Measurements from ENCODE around the gene MASP1.

The MASP1 gene

DNA sequence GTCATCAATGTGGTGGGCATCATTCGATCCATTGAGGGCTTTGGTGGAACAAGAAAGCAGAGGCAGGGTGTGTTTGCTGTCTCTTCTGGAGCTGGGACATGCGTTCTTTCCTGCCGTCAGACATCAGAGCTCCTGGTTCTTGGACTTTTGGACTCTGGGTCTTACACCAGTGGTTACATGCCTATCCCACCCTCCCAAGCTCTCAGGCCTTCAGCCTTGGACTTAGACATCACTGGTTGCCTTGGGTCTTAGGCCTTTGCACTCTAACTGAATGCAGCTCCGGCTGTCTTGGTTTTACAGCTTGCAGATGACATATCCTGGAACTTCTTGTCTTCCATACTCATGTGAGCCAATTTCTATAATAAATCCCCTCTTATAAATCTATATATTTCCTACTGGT lies 8.1 kb upstream of the MASP1 start:
- Histone ChIP-seq H3K36me3 (ENCODE audit: insufficient read depth) (no peaks in the 10 kb centered on the region), H3K4me1 (ENCODE audit: low read depth, poor library complexity, severe bottlenecking) (no peaks in the 10 kb centered on the region), H3K4me3 (IDR thresholded peaks at IDR 0.05; ENCODE audit: insufficient read depth, low read depth, low read length) (no peak overlapping the region), H3K9ac (no peak overlapping the region), H3K27me3 (ENCODE audit: insufficient read depth, low read depth) (no peaks in the 10 kb centered on the region), H3K27ac (no peak overlapping the region), H4K20me1 (ENCODE audit: insufficient read depth) (no peaks in the 10 kb centered on the region), H3K79me2 (ENCODE audit: insufficient read depth, low read depth) (no peaks in the 10 kb centered on the region), H3K4me2 (no peak overlapping the region), H2AFZ (ENCODE audit: low read depth) (no peak overlapping the region)
- TF ChIP-seq, protein P1, sequence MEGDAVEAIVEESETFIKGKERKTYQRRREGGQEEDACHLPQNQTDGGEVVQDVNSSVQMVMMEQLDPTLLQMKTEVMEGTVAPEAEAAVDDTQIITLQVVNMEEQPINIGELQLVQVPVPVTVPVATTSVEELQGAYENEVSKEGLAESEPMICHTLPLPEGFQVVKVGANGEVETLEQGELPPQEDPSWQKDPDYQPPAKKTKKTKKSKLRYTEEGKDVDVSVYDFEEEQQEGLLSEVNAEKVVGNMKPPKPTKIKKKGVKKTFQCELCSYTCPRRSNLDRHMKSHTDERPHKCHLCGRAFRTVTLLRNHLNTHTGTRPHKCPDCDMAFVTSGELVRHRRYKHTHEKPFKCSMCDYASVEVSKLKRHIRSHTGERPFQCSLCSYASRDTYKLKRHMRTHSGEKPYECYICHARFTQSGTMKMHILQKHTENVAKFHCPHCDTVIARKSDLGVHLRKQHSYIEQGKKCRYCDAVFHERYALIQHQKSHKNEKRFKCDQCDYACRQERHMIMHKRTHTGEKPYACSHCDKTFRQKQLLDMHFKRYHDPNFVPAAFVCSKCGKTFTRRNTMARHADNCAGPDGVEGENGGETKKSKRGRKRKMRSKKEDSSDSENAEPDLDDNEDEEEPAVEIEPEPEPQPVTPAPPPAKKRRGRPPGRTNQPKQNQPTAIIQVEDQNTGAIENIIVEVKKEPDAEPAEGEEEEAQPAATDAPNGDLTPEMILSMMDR (conservative IDR thresholded peaks at IDR 0.05; ENCODE audit: low read depth, low read length): no peak

DNA sequence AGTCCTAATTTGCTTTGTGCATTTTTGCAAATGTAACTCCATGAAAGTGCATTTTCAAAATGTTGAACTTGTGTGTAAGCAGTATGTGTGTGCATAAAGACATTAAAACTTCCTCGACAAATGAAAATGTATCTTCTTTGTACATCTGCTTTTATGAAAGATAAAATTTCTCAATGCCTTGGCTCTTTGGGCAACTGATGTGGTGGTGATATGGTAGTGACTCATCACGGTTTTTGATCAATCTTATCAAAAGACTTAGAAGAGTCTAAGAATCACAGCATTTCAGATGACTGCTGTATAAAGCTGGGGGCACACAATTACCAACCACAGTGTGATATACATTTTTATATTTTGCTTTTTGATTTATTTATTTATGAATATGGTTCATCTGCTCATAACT lies 5.4 kb upstream of the MASP1 start:
- Histone ChIP-seq H3K27ac (no peak overlapping the region), H4K20me1 (ENCODE audit: insufficient read depth) (no peaks in the 10 kb centered on the region), H3K4me2 (no peak overlapping the region), H3K27me3 (ENCODE audit: insufficient read depth, low read depth) (no peaks in the 10 kb centered on the region), H2AFZ (ENCODE audit: low read depth) (no peak overlapping the region), H3K36me3 (ENCODE audit: insufficient read depth) (no peaks in the 10 kb centered on the region), H3K4me1 (ENCODE audit: low read depth, poor library complexity, severe bottlenecking) (no peaks in the 10 kb centered on the region), H3K9ac (no peak overlapping the region), H3K4me3 (IDR thresholded peaks at IDR 0.05; ENCODE audit: insufficient read depth, low read depth, low read length) (no peak overlapping the region), H3K79me2 (ENCODE audit: insufficient read depth, low read depth) (no peaks in the 10 kb centered on the region)
- TF ChIP-seq, protein P1 (conservative IDR thresholded peaks at IDR 0.05; ENCODE audit: low read depth, low read length): no peak

DNA sequence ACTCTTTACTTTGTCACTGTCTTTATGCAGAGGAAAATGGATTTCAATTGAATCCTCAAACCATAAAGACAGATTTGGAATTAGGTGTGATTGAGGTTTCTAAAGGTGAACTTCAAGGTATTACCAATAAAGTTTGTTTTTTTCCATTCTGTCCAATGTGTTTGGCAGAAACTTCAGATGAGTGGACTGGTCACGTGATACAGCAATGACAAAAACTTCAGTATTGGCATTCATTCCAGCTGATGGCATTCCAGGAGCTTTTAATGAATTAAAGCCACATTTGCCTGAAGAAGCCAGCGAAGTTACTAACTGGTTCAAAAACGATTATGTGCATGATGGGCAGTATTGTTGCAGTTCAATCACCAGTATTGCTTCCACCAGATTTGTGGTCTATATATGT lies 4.5 kb upstream of the MASP1 start:
- no peak overlapping the region for H3K4me3 ChIP-seq (IDR thresholded peaks at IDR 0.05; ENCODE audit: insufficient read depth, low read depth, low read length)
- H3K4me1 ChIP-seq (ENCODE audit: low read depth, poor library complexity, severe bottlenecking): no peaks in the 10 kb centered on the region
- H3K27ac ChIP-seq: no peak overlapping the region
- H3K27me3 ChIP-seq (ENCODE audit: insufficient read depth, low read depth): no peaks in the 10 kb centered on the region
- H4K20me1 ChIP-seq (ENCODE audit: insufficient read depth): no peaks in the 10 kb centered on the region
- H3K9ac ChIP-seq: no peak overlapping the region
- no peak overlapping the region for H3K4me2 ChIP-seq
- H3K79me2 ChIP-seq (ENCODE audit: insufficient read depth, low read depth): no peaks in the 10 kb centered on the region
- no peaks in the 10 kb centered on the region for H3K36me3 ChIP-seq (ENCODE audit: insufficient read depth)
- TF ChIP-seq, protein P1 (conservative IDR thresholded peaks at IDR 0.05; ENCODE audit: low read depth, low read length): no peak
- no peak overlapping the region for H2AFZ ChIP-seq (ENCODE audit: low read depth)

DNA sequence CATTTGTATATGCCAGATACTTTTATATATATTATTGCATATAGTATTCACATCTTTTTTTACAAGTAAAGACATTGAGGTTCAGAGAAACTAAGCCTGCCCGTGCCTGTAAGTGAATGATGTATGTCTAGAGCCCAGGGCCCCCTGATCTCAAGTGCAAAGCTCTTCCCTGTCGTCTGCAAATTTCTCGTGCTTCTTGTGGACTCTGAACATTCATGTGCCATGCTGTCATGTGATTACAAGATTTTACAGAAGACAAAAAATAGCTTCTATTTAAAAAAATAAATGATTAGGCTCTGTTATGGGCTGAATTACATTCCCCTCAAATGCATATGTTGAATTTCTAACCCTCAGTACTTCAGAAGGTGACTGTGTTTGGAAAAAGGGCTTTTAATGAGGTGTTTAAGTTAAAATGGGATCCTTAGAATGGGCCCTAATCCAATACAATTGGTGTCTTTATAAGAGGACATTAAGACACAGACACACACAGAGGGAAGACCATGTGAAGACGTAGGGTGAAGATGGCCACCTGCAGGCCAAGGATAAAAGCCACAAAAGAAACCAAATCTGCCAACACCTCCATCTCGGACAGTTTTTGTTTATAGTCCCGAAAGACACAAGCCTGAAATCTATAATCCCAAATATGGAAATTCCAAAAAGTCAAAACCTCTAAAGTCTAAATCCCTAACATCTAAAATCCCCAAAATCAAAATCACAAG lies 3.9 kb upstream of the MASP1 start:
- TF ChIP-seq, protein P1 (conservative IDR thresholded peaks at IDR 0.05; ENCODE audit: low read depth, low read length): no peak
- H3K9ac ChIP-seq: no peak overlapping the region
- H3K4me2 ChIP-seq: no peak overlapping the region
- H3K79me2 ChIP-seq (ENCODE audit: insufficient read depth, low read depth): no peaks in the 10 kb centered on the region
- H4K20me1 ChIP-seq (ENCODE audit: insufficient read depth): no peaks in the 10 kb centered on the region
- no peak overlapping the region for H3K27ac ChIP-seq
- no peak overlapping the region for H3K4me3 ChIP-seq (IDR thresholded peaks at IDR 0.05; ENCODE audit: insufficient read depth, low read depth, low read length)
- H3K4me1 ChIP-seq (ENCODE audit: low read depth, poor library complexity, severe bottlenecking): no peaks in the 10 kb centered on the region
- no peak overlapping the region for H2AFZ ChIP-seq (ENCODE audit: low read depth)
- no peaks in the 10 kb centered on the region for H3K36me3 ChIP-seq (ENCODE audit: insufficient read depth)
- H3K27me3 ChIP-seq (ENCODE audit: insufficient read depth, low read depth): no peaks in the 10 kb centered on the region

Measured in KMS-11 (cell line).